Breast epithelium (tissue), 3 donors: ENCODE data around the gene KPTN.

Experiments
- POLR2AphosphoS5 ChIP-seq, 3 donors: sonication (generic); formaldehyde crosslinking; IDR thresholded peaks; one replicate each; pipeline ENCODE4 v1.6.1; 2017; ENCODE audit warnings: antibody characterized with exemption in 3 of 3
- TF ChIP-seq, protein P1 (sequence below), 3 donors: fragments of 450-650 bp; IDR thresholded peaks; one replicate each; pipeline ENCODE4 v1.5.1; 2016 to 2017; ENCODE audit warnings: antibody characterized with exemption in 3 of 3, mild to moderate bottlenecking in 3 of 3, moderate library complexity in 3 of 3

- TF ChIP-seq, protein P1, sequence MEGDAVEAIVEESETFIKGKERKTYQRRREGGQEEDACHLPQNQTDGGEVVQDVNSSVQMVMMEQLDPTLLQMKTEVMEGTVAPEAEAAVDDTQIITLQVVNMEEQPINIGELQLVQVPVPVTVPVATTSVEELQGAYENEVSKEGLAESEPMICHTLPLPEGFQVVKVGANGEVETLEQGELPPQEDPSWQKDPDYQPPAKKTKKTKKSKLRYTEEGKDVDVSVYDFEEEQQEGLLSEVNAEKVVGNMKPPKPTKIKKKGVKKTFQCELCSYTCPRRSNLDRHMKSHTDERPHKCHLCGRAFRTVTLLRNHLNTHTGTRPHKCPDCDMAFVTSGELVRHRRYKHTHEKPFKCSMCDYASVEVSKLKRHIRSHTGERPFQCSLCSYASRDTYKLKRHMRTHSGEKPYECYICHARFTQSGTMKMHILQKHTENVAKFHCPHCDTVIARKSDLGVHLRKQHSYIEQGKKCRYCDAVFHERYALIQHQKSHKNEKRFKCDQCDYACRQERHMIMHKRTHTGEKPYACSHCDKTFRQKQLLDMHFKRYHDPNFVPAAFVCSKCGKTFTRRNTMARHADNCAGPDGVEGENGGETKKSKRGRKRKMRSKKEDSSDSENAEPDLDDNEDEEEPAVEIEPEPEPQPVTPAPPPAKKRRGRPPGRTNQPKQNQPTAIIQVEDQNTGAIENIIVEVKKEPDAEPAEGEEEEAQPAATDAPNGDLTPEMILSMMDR (IDR thresholded peaks at IDR 0.05): no peak
- no peak for TF ChIP-seq POLR2AphosphoS5 (IDR thresholded peaks at IDR 0.05)
Measured at GRCh38 chr19:47475465-47475864, 8.6 kb downstream of the KPTN start.
